GM19372 (cell line): ENCODE data around the gene GNPDA1.
"Not testable (repeated sequence)": the region's sequence is repeated elsewhere in the genome, so short reads cannot be mapped to it uniquely, and the experiment has no call there.

ENCODE experiments used
- ATAC-seq: cut with Tn5 transposase; IDR thresholded peaks from one replicate; pipeline ENCODE4 v1.9.1; 2021; ENCODE audit warnings: mild to moderate bottlenecking, low read depth, moderate library complexity; ENCODE audit not compliant: unreplicated experiment

The GNPDA1 gene

DNA sequence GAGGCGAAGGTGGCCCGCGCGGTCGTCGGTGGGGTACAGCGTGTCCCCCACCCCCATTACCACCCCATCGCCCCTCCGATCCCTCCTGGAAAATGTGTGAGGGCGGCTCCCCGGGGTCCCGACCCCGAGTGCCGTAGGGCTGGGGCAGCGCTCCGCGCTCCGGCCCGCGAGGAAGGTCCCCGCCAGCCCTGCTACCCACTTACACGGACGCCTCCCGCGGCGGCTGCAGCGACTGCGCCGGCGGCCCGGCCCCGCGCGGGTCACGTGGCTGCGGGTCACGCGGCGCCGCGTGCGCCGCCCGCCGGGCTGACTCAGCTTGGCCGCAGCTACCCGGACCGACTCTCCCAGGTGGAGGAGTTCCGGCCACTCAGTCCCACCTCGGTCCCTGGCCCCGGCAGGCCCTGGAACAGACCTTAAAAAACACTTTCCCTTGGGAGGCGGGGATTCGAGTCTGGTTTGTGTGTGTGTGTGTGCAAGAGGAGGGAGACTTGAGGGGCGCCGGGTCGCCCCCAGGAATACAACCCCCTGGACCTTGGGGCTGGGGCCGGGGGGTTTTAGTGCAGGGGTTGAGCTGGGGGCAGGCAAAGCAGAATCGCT is at the start of gene GNPDA1:
Gene GNPDA1 (minus strand): TSS at position 236 of the 597 bp plus-strand sequence. CDS start 992 bp downstream, outside the sequence.
- ATAC-seq = peak; percentile 74

DNA sequence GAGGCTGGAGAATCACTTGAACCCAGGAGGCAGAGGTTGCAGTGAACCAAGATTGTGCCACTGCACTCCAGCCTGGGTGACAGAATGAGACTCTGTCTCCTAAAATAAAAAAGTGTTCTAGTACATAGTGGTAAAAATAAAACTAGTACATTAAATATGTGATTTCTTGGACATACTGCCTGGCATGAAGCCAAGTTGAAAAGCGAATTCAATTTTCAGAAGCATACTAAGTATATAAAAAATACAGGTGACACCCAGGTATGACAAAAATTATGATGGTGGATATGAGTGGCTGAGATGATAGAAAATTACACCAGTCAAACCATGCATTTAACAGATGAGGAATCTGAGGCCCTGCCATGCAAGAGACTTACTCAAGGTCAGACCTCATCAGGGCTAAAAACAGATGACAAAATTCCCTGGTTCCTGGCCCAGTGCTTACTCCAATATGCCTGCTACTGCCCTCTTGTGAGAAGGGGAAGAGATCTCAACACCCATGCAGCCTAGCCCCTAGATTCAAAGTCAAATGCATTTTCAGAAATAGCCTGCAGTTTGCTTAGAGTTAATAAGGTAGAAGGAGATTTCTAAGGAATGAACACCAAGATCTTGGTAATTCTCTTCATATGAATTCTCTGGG is 46.6 kb upstream of the GNPDA1 start:
- ATAC-seq = no peak

DNA sequence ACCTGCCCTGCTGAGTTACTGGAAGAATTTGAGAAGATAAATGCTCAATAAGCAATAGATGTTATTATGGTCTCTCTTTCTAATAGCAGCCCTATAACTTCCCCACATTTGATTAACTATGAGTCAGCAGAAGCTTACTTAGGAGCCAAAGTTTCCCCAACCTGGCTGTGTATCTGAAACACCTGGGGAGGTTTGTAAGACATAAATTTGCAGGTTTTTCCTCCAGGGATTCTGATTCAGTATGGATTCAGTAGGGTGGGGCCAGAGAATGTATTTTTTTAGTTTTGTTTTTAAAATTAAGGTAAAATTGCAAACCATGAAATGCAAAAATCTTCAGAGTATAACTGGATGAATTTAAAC is 44.9 kb upstream of the GNPDA1 start:
- ATAC-seq = no peak

DNA sequence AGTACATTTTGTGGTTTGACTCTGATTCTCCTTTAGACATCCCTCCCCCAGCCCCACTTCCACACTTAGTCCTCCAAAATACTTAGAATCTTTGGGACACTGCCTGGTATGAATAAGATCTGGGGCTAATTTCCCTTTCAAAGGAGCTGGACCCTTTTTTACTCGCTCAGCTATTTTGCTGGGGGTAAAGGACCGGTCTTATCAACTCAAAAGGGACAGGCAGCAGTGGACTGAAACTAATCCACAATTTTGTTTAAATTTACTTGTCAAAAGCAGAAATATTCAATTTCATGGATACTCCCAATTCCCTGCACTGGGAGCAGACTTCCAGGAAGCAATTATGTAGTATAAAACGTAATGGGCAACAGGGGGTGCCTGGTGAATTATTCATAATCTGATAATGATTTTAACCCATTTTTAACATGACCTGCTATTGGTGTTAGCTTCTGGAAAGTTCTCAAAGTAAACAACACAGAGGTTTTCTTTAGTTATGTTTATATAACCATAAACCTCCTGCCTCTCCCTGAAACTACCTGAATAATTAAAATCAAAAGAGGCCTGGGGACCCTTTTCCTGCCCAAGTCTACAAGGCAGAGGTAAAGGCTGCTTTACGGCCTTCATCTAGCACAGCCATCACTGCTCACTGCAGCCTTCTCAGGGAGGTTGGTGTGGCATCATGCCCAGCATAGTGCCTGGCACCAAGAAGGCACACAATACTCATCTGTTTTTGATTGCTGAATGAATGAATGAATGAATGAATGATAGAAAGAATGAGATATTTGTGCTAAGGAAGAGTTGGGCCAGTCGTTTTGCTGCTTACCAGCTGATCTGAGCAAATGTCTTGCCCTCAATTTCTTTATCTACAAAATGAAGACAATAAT is 44.2 kb upstream of the GNPDA1 start:
- ATAC-seq = no peak

DNA sequence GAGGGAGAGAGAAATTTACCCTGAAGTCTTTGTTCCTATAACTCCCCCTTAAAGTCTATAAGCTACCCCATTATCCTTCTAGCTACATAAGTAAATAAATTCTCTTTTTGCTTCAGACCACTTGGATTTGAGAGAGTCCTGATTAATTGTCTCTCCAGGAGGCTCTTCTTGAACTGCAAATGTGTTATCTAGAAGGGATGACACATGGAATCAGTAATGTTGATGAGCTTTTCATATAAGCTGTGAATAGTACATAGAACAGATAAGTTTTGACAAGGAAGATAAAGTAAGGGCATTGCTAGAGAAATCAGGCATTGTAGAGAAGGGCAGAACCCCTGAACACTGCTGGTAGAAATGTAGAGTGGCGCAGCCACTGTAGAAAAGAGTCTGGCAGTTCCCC is 42.5 kb upstream of the GNPDA1 start:
- no peak for ATAC-seq

DNA sequence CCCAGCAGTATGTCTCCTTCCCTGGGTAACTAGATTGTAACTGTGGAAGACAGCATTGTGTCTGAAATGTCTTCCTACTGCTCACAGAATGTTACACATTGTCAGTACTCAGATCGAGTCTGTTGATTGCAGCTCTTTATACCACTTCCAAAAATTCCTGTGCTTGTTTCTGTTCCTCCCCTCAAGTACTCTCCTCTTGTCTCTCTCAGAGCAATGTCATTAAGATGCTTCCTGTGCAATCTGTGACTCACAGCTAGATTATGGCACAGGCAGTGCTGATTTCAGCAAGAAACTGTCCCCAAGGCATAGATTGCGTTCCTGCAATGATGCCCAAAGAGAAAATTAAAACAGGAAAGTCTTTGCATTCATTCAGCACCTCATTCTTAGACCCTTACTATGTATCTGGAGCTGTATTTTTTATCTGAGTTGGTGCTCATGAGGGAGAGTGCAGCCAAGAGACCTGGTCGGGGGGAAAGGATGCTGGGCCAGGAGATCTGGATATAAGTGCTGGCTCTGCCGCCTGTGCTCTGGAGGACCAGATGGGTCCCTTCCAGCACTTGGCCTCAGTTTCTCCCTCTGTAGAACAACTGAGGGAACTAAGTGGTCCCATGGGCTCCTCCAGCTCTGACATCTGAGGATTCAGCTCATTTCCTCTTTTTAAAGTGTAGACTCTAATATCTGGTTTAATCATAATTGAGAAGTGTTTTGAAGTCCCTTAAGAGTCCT is 40.8 kb upstream of the GNPDA1 start:
- ATAC-seq = no peak

DNA sequence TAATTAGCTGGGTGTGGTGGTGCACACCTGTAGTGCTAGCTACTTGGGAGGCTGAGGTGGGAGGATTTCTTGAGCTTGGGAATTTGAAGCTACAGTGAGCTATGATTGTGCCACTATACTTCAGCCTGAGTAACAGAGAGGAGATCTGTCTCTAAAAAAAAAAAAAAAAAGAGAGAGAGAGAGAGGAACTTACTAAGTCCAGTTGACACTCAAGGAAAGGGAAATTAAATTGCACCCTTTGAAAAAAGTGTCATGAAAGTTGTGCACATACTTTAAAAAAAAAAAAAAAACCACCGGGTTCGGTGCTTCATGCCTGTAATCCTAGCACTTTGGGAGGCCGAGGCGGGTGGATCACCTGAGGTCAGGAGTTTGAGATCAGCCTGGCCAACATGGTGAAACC is 39.2 kb upstream of the GNPDA1 start:
- ATAC-seq = not testable (repeated sequence)

DNA sequence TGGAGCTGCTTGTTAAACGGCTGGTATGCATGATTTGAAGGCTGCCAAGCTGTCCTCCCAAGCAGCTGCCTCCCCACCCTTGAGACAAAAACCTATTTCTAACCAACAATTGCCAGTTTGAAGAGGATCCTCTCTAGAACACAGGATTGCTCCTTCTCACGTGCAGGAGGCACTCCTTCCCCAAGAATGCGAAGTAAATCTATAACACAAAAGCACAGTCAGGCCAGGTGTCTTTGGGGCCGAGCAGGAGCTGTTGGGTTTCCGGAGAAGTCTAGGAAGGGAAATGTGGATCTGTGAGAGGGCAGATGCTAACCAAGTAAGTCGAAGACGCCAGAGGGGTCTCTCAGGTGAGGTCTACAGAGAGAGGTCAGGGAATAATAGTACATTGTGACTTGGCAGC is 35.4 kb upstream of the GNPDA1 start:
- no peak for ATAC-seq

DNA sequence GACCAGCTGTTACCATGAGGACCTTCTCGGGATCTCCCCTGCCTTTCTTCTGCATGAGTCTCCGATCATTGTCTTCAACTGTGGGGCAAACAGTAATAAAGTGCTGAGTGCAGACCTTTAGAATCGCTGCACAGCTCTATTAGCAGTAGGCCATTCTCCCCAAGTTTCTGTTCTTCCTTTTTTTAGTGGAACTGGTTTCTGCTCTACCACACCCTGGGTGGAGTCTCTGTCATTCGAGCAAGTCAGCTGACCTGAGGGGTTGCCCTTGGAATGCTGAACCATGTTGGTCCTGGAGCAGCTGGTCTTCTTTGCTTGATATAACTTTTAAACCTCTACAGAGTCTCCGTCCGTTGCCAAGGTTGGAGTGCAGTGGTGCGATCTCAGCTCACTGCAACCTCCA is 33.4 kb upstream of the GNPDA1 start:
- ATAC-seq = no peak

DNA sequence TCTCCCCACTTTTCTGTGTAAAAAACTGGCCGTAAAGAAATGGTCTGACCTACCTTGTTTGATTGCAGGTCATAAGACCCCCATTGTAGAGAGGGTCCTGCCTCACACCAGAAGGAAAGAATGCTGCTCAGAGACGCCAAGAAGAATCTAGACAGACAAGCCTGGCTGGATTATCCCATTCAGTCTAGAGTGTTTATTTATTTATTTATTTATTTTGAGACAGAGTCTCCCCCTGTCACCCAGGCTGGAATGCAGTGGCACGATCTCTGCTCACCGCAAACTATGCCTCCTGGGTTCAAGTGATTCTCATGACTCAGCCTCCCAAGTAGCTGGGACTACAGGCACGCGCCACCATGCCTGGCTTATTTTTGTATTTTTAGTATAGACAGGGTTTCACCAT is 28.1 kb upstream of the GNPDA1 start:
- not testable (repeated sequence) for ATAC-seq

DNA sequence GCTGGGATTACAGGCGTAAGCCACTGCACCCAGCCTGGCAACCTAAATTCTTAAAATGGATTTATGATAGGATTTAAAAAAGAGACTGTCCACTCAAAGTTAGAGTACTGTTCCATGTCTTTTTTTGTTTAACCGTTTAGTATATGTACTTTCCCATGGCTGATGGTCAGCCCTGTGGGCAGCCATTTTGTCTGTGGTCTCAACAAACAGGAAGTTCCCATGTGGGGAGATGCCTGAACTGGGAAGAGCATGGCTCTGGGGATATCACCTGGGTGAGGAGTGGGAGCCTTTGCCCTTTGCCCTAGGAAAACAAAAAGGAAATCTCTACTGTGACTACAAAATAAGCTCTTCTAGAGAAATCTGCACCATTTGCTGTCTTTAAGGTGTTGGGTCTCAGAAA is 27.5 kb upstream of the GNPDA1 start:
- ATAC-seq = no peak

DNA sequence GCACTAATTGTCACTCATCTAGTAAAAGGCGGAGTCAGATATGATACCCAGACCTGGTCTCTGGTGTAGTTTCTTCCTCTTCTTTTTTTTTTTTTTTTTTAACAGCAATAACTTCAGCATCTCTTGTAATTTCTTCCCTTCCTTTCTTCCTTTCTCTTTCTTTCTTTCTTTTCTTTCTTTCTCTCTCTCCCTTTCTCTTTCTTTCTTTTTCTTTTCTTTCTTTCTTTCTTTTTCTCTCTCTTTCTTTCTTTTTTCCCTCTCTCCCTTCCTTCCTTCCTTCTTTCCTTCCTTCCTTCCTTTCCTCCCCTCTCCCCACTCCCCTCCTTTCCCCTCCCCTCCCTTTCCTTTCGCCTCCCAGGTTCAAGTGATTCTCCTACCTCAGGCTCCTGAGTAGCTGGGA is 25.9 kb upstream of the GNPDA1 start:
- ATAC-seq = no peak

DNA sequence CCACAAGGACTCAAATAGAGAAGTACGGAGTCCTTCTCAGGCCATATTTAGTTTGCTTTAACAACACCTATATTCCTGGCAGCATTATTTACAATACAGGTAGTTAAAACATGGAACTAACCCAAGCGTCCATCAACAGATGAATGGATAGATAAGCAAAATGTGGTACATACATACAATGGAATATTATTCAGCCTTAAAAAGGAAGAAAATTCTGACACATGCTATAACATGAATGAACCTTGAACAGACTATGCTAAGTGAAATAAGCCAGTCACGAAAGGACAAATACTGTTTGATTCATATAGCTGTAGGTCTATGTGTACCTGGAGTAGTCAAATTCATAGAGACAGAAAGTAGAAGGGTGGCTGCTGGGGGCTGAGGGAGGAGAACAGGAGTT is 24.8 kb upstream of the GNPDA1 start:
- not testable (repeated sequence) for ATAC-seq

DNA sequence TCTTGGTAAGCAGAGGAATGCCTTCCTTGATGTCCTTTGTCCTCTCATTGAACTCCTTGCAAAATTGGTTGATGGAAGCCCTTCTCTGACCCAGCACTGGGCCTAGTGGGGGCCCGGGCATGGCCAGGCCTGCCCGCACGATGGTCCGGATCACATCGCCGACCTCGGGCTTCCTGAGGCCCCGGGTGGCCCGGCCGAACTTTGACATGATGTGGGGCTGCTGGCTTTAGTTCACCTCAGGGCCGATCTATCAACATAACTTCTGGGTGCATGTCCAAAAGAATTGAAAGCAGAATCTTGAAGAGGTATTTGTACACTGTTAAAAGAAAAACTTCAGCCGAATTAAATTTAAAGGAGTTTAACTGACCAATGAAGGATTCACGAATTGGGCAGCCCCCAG is 24.1 kb upstream of the GNPDA1 start:
- no peak for ATAC-seq

DNA sequence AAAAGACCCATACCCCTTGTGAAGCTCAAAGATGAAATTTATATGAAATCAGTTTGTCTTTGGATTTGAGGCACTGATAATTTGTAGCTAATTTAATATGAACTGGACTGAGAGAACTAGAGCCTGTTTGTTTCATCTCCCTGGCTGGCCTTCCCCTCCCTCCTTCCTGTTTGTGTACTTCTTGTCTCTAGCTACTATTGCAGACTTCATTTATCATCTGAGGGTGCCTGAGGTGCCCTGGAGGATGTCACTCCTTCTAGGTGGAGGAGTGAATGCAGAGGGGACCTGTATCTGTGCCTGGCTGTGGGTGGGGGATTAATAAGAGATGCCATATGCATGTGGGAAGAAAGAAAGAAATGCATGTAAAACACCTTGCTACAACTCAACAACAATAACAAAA is 22.2 kb upstream of the GNPDA1 start:
- ATAC-seq = no peak

DNA sequence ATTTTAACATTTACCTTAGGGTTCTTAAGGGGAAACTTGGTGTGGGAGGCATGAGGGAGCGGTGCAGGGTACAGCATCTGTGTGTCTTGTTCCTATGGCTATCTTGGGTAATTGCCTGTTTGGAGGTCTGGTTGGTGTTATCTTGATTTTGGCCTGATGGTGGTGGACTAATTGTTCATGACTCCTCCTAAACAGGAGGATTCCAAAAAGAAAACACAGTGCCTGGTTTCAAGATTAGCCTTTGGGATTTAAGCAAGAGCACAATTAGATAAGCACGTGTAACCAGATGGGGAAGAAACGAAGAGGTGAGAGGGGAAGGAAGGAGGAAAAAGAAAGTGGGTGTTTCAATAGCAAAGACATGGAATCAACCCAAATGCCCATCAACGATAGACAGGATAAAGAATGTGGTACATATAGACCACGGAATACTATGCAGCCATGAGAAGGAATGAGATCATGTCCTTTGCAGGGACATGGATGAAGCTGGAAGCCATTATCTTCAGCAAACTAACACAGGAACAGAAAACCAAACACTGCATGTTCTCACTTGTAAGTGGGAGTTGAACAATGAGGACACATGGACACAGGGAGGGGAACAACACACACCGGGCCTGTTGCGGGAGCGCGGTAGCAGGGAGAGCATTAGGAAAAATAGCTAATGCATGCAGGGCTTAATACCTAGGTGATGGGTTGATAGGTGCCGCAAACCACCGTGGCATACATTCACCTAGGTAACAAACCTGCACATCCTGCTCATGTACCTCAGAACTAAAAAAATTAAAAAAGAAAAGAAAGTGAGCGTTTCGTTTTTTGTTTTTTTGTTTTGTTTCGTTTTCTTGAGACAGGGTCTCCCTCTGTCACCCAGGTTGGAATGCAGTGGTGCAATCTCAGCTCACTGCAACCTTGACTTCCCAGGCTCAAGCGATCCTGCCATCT is 21.1 kb upstream of the GNPDA1 start:
- not testable (repeated sequence) for ATAC-seq

DNA sequence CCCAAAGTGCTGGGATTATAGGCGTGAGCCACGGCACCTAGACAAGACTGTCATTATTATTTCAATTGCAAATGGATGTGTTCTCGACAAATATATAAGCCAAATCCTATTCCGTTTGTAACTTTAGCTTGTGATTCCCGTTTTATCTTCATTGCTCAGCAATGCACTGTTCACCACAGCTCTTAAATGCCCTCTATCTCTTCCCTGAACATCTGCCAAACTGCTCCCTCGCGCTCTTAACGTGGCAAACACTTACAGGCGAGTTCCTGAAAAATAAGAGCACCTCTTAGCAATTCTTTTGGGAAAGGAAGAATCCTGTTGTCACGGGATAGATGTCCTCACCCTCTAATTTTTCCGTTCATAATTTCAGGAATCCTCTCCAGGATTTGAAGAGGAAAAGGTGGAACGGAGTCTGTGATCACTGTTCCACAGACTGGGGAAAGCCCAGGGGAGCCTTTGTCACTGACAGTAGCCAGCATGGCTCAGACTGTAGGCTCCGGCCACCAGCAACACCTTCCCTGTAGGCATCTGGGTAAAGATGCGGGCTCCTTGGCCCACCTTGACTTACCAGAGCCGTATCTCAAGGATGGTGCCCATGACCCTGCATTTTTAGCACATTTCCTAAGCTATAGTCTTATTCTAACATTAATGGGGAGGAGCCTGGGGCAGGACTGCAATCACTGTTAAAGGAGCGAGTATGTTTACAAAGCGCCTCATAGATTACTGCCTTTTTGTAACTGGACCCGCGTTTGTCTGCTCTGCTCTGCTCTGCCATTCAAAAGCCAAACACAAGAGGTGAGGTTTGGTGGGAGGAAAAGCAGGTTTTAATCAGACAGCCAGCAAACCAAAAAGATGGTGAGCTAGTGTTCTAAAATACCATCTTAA is 20.2 kb upstream of the GNPDA1 start:
- no peak for ATAC-seq

DNA sequence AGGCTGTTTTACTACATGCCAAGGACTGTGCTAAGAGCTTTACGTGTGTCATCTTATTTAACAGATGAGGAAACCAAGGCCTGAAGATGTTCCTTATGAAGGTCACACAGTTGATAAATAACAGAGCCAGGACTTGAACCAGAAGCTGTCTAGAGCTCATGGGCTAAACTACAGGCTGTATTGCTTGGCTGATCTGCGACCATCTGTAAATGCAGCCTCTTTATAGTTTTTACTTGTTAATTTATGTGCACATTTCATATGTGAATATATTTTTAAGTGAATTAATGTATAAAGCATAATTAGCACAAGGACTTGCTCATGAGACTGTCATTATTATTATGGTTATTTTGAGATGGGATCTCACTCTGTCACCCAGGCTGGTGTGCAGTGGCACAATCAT is 19.3 kb upstream of the GNPDA1 start:
- no peak for ATAC-seq

DNA sequence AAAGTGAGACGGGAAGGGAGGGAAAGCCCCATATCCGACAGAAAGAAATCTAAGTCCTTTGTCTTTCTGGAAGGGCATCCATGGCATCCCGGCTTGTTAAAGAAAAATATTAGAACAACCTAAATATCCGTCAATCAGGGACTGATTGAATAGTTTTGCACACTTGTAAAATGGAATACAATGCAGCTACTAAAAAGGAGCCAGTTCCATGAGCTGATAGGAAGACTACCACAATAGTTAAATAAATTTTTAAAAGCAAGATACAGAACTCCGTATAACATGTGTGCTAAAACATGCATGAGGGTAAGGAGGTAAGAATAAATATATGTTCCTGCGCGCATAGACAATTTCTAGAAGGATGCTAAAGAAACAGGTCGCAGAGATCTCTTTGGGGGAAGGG is 12.8 kb upstream of the GNPDA1 start:
- no peak for ATAC-seq
